ENCODE results near the gene UST.
A peak's percentile ranks its signal among the peaks of the same experiment; 100 is the strongest.

UST gene

DNA sequence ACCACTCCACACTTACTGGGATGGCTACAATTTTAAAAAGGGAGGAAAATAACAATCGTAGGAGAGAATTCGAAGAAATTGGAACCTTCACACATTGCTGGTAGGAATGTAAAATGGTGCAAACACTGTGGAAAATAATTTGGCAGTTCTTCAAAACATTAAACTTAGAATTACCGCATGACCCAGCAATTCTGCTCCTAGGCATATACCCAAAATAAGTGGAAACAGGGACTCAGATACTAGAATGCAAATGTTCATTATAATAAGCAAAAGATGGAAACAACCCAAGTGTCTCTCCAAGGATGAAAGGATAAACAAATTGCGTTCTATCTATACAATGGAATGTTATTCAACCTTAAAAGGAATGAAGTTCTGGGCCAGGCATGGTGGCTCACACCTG lies 325.2 kb downstream of the UST start:
- no peak for DNase-seq

GRCh38 chr6:149074832-149075258 lies 328.0 kb downstream of the UST start:
- DNase-seq: no peak

DNA sequence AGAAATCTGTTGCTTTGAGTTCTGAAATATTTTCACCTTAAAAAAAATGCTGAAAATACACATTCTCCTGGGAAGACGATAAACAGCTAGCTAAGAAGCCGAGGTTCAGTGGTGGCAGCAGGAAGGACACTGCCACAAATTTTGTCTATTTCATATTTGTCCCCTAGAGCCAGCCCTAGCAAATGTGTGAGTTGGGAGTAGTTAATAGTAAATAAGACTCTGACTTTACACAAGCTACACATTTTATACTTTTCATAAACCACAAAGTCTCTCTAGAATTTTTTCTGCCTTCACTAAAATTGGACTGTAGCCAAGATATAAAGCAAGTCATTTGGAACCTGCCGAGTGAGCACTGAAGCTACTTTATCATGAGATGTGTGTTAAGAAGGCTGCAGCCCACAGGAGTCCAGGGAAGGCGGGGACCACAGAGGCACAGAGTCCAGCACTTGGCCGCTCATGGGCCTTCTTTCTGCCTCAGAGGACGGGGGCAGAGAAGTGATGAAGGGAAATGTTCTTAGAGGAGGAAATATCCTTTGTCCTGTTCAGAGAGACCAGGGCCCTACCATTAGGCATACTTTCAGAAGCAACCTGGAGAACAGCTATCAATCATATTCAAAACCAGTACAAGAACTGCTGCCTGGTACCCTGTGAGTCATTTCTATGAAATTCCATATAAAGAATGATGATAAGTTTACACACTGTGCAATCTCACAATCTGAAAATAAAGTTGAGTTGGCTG lies 329.0 kb downstream of the UST start:
- peak; percentile 55 for DNase-seq

GRCh38 chr6:149076355-149076734 lies 329.5 kb downstream of the UST start:
- no peak for DNase-seq

- no peak for DNase-seq
Measured at GRCh38 chr6:149077208-149077607, 330.4 kb downstream of the UST start.

GRCh38 chr6:149078211-149078782 lies 331.5 kb downstream of the UST start:
- DNase-seq: no peak

- no peak for DNase-seq
Measured at GRCh38 chr6:149079456-149079855, 332.6 kb downstream of the UST start.

DNA sequence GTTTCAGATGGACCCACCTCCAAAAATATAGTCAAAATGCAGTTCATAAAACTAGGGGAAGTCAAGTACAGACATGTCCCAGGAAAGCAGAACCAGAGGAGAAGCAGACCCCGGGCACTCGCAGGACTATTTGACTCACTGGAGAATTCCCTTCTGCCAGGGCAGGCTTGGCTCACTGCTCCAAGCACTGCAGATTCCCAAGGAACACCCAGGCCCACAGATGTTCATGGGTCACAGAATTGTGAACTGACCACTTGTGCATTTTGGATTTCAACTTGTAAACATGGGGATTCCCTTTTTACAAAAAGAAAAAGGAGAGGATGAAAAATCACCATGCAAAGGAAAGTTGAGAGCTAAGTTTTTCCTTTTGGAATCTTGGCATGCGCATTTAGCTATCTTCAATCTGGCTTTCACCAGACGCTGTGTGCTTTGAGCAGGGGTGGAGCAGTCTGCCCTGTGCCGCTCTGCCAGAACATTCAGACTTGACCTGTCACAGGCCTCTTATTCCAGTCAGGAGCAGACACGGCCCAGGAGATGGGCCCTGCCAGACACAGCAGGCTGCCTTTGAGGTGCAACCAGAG lies 333.2 kb downstream of the UST start:
- DNase-seq: no peak

- DNase-seq: no peak
Measured at GRCh38 chr6:149080511-149080910, 333.7 kb downstream of the UST start.

GRCh38 chr6:149081281-149081680 lies 334.5 kb downstream of the UST start:
- DNase-seq: no peak

- peak; percentile 88 for DNase-seq
Measured at GRCh38 chr6:149082320-149082719, 335.5 kb downstream of the UST start.

DNA sequence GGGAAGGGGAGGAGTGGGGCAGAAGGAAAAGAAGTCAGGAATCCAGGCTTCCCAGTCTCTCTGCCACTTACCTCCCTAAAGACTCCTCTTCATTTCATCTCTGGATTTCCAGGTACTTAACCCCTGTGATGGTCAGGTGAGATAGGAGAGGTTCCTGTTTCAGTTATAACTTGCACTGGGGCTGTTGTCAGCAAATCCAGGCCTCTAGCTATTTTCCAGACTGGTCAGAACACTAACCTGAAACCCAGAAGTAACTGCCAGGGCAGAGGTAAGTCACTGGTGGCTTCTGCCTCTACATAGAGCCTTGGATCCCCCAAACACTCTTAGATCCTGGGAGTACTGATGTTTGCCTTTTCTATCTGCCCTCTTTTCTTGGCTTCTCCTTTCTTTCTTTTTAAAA lies 337.2 kb downstream of the UST start:
- DNase-seq: no peak

DNA sequence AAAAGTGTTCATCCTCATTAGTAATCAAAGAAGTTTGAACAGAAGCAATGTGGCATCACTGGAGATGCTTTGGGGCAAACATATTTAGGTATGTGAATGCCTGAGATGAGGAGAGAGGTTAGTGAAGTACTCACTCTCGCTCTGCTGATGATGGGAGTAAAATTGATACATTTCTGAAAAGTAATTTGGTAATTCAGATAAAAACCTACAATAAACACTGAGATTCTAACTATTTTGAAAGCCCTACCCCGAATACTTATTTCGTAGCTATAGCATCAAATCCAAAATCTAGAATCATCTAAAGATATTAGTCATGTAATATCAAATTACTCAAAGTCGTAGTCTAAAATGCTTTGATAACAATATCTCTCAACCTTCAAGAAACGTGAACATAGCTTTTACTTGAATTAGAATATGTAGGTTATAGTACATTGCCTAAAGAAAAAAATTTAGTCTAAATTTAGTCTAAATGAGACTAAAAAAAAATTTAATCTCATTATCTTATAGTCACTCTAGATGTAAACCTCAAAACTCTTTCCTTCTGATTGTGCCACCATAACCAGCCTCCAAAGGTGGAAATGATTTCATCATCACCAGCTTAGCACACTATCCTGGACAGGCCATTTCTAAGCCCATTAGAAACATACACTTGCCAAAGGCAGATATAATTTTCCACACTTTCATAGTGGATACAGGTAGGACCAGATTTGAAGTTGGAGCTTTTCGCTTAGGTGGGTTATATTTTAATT lies 338.2 kb downstream of the UST start:
- DNase-seq: no peak

DNA sequence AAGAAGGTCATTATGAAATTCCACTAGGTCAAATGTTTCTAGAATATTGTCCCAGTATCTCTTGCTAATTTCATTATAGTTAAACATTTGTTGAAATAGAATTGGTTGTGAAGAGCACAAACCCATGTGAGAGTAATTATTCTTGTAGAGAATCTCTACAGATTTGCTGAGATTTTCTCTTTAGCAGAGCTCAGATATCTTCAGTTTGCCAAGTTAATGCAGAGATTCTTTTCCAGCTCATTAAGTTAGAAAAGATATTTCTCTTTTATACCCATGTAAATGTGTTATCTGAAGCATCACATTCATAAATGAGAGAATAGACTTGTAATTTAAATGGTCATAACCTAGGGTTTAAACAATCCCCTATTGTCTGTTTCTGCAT lies 338.7 kb downstream of the UST start:
- DNase-seq: no peak

- DNase-seq: no peak
Measured at GRCh38 chr6:149086363-149086762, 339.5 kb downstream of the UST start.

DNA sequence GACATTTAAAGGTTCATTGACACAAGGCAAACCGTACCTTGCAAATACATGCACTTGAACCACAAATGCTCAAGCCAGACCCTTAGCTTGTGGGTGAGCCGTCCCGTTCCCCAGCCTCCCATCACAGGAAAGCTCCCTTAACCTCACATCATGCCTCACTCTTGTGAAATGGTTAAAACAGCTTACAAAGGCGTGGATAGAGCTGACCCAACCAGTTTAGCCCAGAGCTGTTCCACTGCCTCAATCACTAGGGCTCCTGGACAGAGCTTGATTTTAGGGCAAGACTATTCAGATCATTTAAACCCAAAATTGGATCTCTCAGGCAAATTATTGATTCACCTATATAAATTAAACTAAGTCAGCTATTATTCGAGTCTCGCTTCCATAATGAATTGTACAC lies 341.1 kb downstream of the UST start:
- DNase-seq: no peak

- DNase-seq: no peak
Measured at GRCh38 chr6:149088361-149088760, 341.5 kb downstream of the UST start.

GRCh38 chr6:149089510-149089909 lies 342.7 kb downstream of the UST start:
- DNase-seq: peak; percentile 31

- no peak for DNase-seq
Measured at GRCh38 chr6:149090937-149091336, 344.1 kb downstream of the UST start.

- no peak for DNase-seq
Measured at GRCh38 chr6:149093643-149094042, 346.8 kb downstream of the UST start.

- DNase-seq: no peak
Measured at GRCh38 chr6:149094156-149094555, 347.3 kb downstream of the UST start.

GRCh38 chr6:149094934-149095351 lies 348.1 kb downstream of the UST start:
- DNase-seq: no peak

GRCh38 chr6:149095842-149096241 lies 349.0 kb downstream of the UST start:
- no peak for DNase-seq

GRCh38 chr6:149097794-149098193 lies 351.0 kb downstream of the UST start:
- no peak for DNase-seq
